ENCODE results near the gene NAAA.

The NAAA gene

DNA sequence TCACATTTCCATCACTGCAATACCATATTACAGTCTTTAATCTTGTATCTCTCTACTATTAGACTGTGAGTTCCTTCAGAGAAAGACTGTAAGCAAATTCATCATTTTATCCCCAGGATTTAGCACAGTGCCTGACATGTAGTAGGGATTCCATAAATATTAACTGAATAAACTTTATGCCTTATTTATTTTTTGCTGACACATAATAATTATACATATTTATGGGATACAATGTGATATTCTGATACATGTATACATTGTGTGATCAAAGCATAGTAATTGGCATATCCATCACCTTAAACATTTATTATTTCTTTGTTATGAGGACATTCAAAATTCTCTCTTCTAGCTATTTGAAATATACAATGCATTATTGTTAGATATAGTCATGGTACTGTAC lies 42.3 kb downstream of the NAAA start:
- Histone ChIP-seq H3K36me3 (replicated peaks; ENCODE audit: low read depth, low read length) (no peaks in the 10 kb centered on the region), H3K27me3 (ENCODE audit: low read depth, low read length) (peaks cover 17% of the 10 kb centered on the region), H3K27ac (ENCODE audit: low read length) (no peak overlapping the region), H3K79me2 (ENCODE audit: low read length) (no peaks in the 10 kb centered on the region), H3K4me1 (ENCODE audit: low read length) (peaks cover 11% of the 10 kb centered on the region), H4K20me1 (ENCODE audit: insufficient read depth, low read length) (no peaks in the 10 kb centered on the region), H2AFZ (ENCODE audit: low read depth, low read length) (no peak overlapping the region), H3K4me3 (ENCODE audit: low read length) (no peak overlapping the region), H3K9ac (ENCODE audit: low read length) (no peak overlapping the region), H3K4me2 (ENCODE audit: low read length) (no peak overlapping the region), H3K9me3 (ENCODE audit: insufficient read depth, low read length) (no peaks in the 10 kb centered on the region)
- no peak for TF ChIP-seq EZH2phosphoT487 (IDR thresholded peaks at IDR 0.05; ENCODE audit: low read depth)
- TF ChIP-seq, protein P1, sequence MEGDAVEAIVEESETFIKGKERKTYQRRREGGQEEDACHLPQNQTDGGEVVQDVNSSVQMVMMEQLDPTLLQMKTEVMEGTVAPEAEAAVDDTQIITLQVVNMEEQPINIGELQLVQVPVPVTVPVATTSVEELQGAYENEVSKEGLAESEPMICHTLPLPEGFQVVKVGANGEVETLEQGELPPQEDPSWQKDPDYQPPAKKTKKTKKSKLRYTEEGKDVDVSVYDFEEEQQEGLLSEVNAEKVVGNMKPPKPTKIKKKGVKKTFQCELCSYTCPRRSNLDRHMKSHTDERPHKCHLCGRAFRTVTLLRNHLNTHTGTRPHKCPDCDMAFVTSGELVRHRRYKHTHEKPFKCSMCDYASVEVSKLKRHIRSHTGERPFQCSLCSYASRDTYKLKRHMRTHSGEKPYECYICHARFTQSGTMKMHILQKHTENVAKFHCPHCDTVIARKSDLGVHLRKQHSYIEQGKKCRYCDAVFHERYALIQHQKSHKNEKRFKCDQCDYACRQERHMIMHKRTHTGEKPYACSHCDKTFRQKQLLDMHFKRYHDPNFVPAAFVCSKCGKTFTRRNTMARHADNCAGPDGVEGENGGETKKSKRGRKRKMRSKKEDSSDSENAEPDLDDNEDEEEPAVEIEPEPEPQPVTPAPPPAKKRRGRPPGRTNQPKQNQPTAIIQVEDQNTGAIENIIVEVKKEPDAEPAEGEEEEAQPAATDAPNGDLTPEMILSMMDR (IDR thresholded peaks at IDR 0.05; ENCODE audit: low read depth, low read length) = no peak

DNA sequence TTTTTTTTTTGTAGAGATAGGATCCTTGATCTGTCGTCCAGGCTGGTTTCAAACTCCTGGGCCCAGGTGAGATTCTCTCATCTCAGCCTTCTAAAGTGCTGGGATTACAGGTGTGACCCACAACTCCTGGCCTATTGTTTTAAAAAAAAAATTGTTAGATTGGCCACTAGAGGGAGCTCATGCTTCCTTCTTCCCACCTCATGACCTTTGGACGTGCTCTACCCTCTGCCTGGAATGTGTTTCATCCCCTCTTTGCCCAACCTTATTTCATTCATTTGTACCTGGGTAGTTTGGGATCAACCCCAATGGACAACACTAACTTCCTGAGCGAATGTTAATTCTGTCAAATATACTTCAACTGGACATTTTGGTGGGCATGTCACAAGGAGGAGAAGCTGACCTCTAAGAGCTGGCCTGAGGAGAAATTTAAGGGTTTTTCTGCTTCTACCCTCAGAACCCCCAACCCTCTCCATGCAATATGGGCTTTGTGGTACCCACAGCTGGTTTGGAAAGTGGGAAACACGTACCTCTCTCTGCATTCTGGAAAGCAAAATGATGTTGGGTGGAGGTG lies 45.0 kb downstream of the NAAA start:
- TF ChIP-seq, protein P1 (IDR thresholded peaks at IDR 0.05; ENCODE audit: low read depth, low read length) = peak; percentile 75
- TF ChIP-seq EZH2phosphoT487 (IDR thresholded peaks at IDR 0.05; ENCODE audit: low read depth) = no peak
- Histone ChIP-seq H2AFZ (ENCODE audit: low read depth, low read length) (no peak overlapping the region; the same call in 1 of the 2 replicates), H4K20me1 (ENCODE audit: insufficient read depth, low read length) (no peaks in the 10 kb centered on the region), H3K4me1 (ENCODE audit: low read length) (no peaks in the 10 kb centered on the region), H3K36me3 (replicated peaks; ENCODE audit: low read depth, low read length) (no peaks in the 10 kb centered on the region), H3K9ac (ENCODE audit: low read length) (no peak overlapping the region), H3K4me2 (ENCODE audit: low read length) (no peak overlapping the region), H3K27me3 (ENCODE audit: low read depth, low read length) (peaks cover 17% of the 10 kb centered on the region), H3K79me2 (ENCODE audit: low read length) (no peaks in the 10 kb centered on the region), H3K9me3 (ENCODE audit: insufficient read depth, low read length) (no peaks in the 10 kb centered on the region), H3K4me3 (ENCODE audit: low read length) (no peak overlapping the region), H3K27ac (ENCODE audit: low read length) (no peak overlapping the region)

DNA sequence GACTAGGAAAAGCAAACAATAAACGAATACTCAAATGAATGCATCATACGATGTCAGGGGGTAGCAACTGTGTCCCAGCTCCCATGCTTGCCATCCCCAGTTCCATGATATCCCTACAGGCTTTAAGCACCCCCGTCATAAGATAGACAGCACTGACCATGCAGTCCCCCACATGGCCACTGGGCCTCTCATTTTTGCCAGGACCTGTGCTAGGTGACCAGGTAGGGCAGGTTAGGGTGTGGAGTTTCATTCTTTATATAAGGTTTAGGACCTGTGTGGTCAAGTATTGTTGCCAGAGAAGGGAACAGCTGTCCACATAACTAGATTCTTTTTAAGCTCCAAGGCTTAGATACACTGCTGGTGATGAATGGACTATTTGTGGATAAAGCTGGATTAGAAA lies 48.3 kb downstream of the NAAA start:
- H3K27me3 ChIP-seq (ENCODE audit: low read depth, low read length) = peaks cover 6% of the 10 kb centered on the region; the same call in 1 of the 2 replicates
- no peaks in the 10 kb centered on the region for H4K20me1 ChIP-seq (ENCODE audit: insufficient read depth, low read length)
- no peak overlapping the region for H2AFZ ChIP-seq (ENCODE audit: low read depth, low read length)
- no peak overlapping the region for H3K27ac ChIP-seq (ENCODE audit: low read length)
- H3K9ac ChIP-seq (ENCODE audit: low read length) = no peak overlapping the region
- no peak overlapping the region for H3K4me3 ChIP-seq (ENCODE audit: low read length)
- H3K4me1 ChIP-seq (ENCODE audit: low read length) = no peaks in the 10 kb centered on the region
- no peaks in the 10 kb centered on the region for H3K36me3 ChIP-seq (replicated peaks; ENCODE audit: low read depth, low read length)
- no peaks in the 10 kb centered on the region for H3K9me3 ChIP-seq (ENCODE audit: insufficient read depth, low read length)
- TF ChIP-seq, protein P1 (IDR thresholded peaks at IDR 0.05; ENCODE audit: low read depth, low read length) = no peak
- no peak for TF ChIP-seq EZH2phosphoT487 (IDR thresholded peaks at IDR 0.05; ENCODE audit: low read depth)
- H3K79me2 ChIP-seq (ENCODE audit: low read length) = no peaks in the 10 kb centered on the region
- H3K4me2 ChIP-seq (ENCODE audit: low read length) = no peak overlapping the region

DNA sequence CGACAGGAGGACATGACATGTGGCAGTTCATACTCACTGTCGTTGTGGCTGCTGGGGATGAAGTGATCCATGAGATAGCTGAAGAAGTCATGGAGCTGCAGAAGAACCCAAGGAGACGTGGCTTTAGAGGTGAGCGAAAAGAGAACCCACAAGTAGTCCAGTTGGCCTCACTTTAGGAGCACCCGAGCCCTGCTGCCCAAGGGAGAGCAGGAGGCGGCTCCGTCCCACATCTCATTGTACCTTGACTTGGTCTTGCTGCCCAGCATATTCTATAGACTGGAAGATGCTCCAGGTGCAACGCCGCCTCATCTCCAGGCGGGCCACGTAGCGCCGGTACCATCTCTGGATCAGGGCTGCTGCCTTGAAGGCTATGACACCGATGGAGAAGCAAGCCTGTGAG lies 49.2 kb downstream of the NAAA start:
- H3K36me3 ChIP-seq (replicated peaks; ENCODE audit: low read depth, low read length) = no peaks in the 10 kb centered on the region
- TF ChIP-seq, protein P1 (IDR thresholded peaks at IDR 0.05; ENCODE audit: low read depth, low read length) = no peak
- TF ChIP-seq EZH2phosphoT487 (IDR thresholded peaks at IDR 0.05; ENCODE audit: low read depth) = no peak
- H3K4me3 ChIP-seq (ENCODE audit: low read length) = no peak overlapping the region
- peaks cover 6% of the 10 kb centered on the region; the same call in 1 of the 2 replicates for H3K27me3 ChIP-seq (ENCODE audit: low read depth, low read length)
- H3K79me2 ChIP-seq (ENCODE audit: low read length) = no peaks in the 10 kb centered on the region
- H3K27ac ChIP-seq (ENCODE audit: low read length) = no peak overlapping the region
- no peak overlapping the region for H3K4me2 ChIP-seq (ENCODE audit: low read length)
- H3K9ac ChIP-seq (ENCODE audit: low read length) = no peak overlapping the region
- H3K9me3 ChIP-seq (ENCODE audit: insufficient read depth, low read length) = no peaks in the 10 kb centered on the region
- no peaks in the 10 kb centered on the region for H4K20me1 ChIP-seq (ENCODE audit: insufficient read depth, low read length)
- no peak overlapping the region for H2AFZ ChIP-seq (ENCODE audit: low read depth, low read length)
- no peaks in the 10 kb centered on the region for H3K4me1 ChIP-seq (ENCODE audit: low read length)
